Suprapubic skin (tissue), 4 donors: ENCODE measurements around the gene SAMD7. TPM values are rescaled to one million over a fixed set of nuclear protein-coding genes. Genes with fewer than 3 reads are reported as not detected.

ENCODE experiments used
- DNase-seq, 2 donors: peaks; one replicate each; pipeline ENCODE4 v3.0.0-alpha.2; 2019; ENCODE audit warnings: low spot score in 2 of 2
- H3K27ac ChIP-seq: fragments of 200-600 bp; sonication (generic); one replicate; pipeline ENCODE4 v1.5.1; 2019
- H3K27me3 ChIP-seq: fragments of 200-600 bp; sonication (generic); one replicate; pipeline ENCODE4 v1.5.1; 2019
- H3K36me3 ChIP-seq: fragments of 200-600 bp; sonication (generic); one replicate; pipeline ENCODE4 v1.5.1; 2019
- H3K4me1 ChIP-seq: fragments of 200-600 bp; sonication (generic); one replicate; pipeline ENCODE4 v1.5.1; 2019
- H3K4me3 ChIP-seq: fragments of 200-600 bp; sonication (generic); one replicate; pipeline ENCODE4 v1.5.1; 2019; ENCODE audit warnings: mild to moderate bottlenecking
- H3K9me3 ChIP-seq: fragments of 200-600 bp; sonication (generic); one replicate; pipeline ENCODE4 v1.5.1; 2019
- EP300 ChIP-seq: sonication (generic); formaldehyde crosslinking; IDR thresholded peaks from one replicate; pipeline ENCODE4 v1.6.1; 2017; ENCODE audit warnings: antibody characterized with exemption
- POLR2A ChIP-seq, 2 donors: fragments of 450-650 bp; IDR thresholded peaks; one replicate each; pipeline ENCODE4 v1.6.1; 2017; ENCODE audit warnings: antibody characterized with exemption in 2 of 2, mild to moderate bottlenecking in 2 of 2, moderate library complexity in 2 of 2
- POLR2AphosphoS5 ChIP-seq, 3 donors: sonication (generic); formaldehyde crosslinking; IDR thresholded peaks; one replicate each; pipeline ENCODE4 v1.6.1; 2017; ENCODE audit warnings: antibody characterized with exemption in 3 of 3
- WGBS: methylation state at CpG from one replicate; pipeline ENCODE4 v1.1.5; 2018; 5-methylcytosine and 5-hydroxymethylcytosine counted together
- total RNA-seq, 4 donors: library from RNA; depleted of rRNA; stranded (reverse); fragments of >200 nt; gene quantifications; one replicate each; pipeline ENCODE4 v1.1.0, GENCODE V29; 2016
- TF ChIP-seq, protein P1 (sequence below), 2 donors: fragments of 200-600 bp in 1 of 2; fragments of 450-650 bp in 1 of 2; sonication (generic) in 1 of 2; IDR thresholded peaks; one replicate each; pipeline ENCODE4 v1.5.1; 2016 to 2019; ENCODE audit warnings: antibody characterized with exemption in 2 of 2, mild to moderate bottlenecking in 1 of 2, moderate library complexity in 1 of 2

The SAMD7 gene
- total RNA-seq, 4 donors from 2014 or later, result not detected

DNA sequence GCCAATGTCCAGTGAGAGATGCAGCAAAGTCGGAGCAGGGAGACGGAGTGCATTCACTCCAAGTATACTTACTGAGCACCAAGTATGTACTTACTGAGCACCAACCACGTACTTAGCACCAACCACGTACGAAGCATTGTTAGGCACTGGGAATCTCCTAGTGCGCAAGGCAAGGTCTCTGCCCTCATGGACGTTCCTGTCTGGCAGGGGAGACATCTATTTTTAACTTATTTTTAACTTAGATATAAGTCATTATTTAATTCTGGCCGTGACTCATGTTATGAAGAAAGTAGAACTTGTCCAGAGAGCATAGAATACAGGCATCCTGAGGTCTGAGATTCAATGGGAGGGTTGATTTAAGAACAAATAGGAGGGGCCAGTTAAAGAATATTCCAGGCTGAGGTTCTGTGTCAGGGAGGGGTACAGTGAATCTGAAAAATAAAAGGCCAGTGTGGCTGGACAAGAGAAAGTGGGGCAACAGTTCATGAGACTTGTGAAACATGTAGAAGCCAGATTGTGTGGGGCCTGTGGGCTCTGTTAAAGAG, 32.3 kb upstream of the SAMD7 start:
- DNase-seq, result no peak
- Histone ChIP-seq H3K4me3 (no peak overlapping the region), H3K9me3 (no peaks in the 10 kb centered on the region), H3K27ac (no peak overlapping the region), H3K27me3 (no peaks in the 10 kb centered on the region), H3K36me3 (no peaks in the 10 kb centered on the region), H3K4me1 (no peaks in the 10 kb centered on the region)
- no peak for TF ChIP-seq EP300
- TF ChIP-seq, protein P1, sequence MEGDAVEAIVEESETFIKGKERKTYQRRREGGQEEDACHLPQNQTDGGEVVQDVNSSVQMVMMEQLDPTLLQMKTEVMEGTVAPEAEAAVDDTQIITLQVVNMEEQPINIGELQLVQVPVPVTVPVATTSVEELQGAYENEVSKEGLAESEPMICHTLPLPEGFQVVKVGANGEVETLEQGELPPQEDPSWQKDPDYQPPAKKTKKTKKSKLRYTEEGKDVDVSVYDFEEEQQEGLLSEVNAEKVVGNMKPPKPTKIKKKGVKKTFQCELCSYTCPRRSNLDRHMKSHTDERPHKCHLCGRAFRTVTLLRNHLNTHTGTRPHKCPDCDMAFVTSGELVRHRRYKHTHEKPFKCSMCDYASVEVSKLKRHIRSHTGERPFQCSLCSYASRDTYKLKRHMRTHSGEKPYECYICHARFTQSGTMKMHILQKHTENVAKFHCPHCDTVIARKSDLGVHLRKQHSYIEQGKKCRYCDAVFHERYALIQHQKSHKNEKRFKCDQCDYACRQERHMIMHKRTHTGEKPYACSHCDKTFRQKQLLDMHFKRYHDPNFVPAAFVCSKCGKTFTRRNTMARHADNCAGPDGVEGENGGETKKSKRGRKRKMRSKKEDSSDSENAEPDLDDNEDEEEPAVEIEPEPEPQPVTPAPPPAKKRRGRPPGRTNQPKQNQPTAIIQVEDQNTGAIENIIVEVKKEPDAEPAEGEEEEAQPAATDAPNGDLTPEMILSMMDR (IDR thresholded peaks at IDR 0.05), result no peak
- no peak for TF ChIP-seq POLR2AphosphoS5 (IDR thresholded peaks at IDR 0.05)
- TF ChIP-seq POLR2A (IDR thresholded peaks at IDR 0.05), result no peak
- 83% methylated on average over 8 of the region's 8 CpGs for WGBS

DNA sequence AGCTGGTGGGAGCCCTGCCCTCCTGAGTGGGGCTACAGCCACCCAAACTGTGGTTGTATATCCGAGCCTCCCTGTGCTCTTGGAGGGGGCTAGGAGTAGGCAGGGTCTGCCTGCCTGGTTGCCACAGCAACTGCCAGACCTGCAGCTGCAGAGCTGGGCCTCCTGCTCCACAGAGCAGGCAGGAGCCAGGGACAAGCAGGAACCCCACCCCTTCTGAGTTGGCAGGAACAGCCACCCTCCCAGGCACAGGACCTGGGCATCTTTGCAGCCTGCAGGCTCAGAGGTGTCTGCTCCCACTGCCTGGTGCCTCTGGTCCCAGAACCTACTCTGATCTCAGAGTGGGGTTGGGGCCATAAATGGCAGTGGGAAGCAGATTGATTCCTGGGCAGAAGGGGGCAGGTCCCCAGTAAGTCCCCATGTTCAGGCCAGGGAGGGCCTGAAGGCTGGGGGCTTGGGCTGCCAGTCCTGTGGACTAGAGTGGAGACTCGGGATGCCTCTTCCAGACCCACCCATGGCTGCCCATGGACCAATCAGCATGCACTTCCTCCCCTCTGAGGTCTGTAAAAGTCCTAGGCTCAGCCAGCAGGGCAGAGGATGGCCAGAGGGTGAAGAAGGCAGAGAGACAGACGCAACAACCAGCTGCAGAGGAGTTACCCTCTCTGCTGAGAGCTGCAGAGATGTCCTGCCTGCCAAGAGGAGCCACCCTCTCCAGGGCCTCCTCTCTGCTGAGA, 31.4 kb upstream of the SAMD7 start:
- Histone ChIP-seq H3K4me3 (no peak overlapping the region), H3K4me1 (no peaks in the 10 kb centered on the region), H3K36me3 (no peaks in the 10 kb centered on the region), H3K27me3 (no peaks in the 10 kb centered on the region), H3K27ac (no peak overlapping the region), H3K9me3 (no peaks in the 10 kb centered on the region)
- no peak for DNase-seq
- WGBS, result no CpG with 5 or more reads among the region's 3 CpGs
- TF ChIP-seq, protein P1 (IDR thresholded peaks at IDR 0.05), result no peak
- TF ChIP-seq POLR2AphosphoS5 (IDR thresholded peaks at IDR 0.05) (no peak), EP300 (no peak), POLR2A (IDR thresholded peaks at IDR 0.05) (no peak)

DNA sequence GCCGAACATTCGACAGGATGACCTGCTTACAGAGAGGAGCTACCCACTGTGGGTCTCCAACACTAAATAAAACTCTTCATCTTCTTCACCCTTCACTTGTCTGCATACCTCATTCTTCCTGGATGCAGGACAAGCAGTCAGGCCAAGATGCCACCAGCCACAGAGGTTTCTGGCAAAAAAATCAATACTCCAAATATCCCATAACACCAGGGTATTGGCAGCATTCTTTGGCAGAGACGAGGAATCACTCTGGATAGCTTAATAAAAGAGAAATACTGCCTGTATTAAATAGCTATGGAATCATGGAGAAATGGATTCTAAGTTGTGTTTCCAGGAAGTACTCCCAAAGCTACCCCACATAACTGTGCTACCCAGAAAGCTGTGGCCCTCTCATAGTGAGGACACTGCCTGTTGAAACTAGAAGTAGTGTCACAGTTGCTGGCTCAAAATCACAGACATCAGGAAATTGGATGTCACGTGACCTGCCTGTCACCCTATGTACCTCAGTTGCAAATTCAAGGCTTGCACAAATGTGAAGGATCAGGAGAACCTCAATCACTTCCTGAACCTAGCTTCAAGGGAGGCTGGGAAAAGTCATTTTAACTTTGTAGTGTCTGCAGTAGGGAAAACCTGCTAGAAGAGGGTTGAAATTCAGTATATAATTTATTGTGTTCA, 30.7 kb upstream of the SAMD7 start:
- H3K36me3 ChIP-seq, result no peaks in the 10 kb centered on the region
- H3K27me3 ChIP-seq, result no peaks in the 10 kb centered on the region
- WGBS, result 59% methylated on average over 2 of the region's 4 CpGs
- no peak overlapping the region for H3K4me3 ChIP-seq
- no peak for DNase-seq
- H3K27ac ChIP-seq, result no peak overlapping the region
- no peak for TF ChIP-seq POLR2A (IDR thresholded peaks at IDR 0.05)
- no peak for TF ChIP-seq EP300
- TF ChIP-seq, protein P1 (IDR thresholded peaks at IDR 0.05), result no peak
- no peak for TF ChIP-seq POLR2AphosphoS5 (IDR thresholded peaks at IDR 0.05)
- H3K9me3 ChIP-seq, result no peaks in the 10 kb centered on the region
- no peaks in the 10 kb centered on the region for H3K4me1 ChIP-seq

DNA sequence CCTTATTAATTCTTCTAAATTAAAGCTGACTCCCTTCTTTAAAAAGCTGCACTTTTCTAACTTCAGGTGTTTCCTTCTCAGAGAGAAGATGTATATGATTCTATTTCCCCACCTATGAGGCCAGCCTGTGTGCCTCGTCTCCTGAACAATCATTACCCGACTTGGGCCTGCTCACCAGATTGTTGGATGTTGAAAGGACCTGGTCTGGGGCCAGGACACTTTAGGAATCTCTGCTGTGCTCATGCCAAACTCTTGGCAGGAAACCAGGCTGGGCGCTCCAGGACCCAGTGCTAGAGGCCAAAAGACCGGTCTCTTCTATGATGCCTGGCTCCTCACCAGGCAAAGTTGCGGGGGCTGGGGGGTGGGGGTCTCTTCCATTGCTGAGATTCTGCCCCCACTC, 24.7 kb upstream of the SAMD7 start:
- DNase-seq, result no peak
- Histone ChIP-seq H3K9me3 (no peaks in the 10 kb centered on the region), H3K4me1 (no peaks in the 10 kb centered on the region), H3K4me3 (no peak overlapping the region), H3K27me3 (no peaks in the 10 kb centered on the region), H3K36me3 (no peaks in the 10 kb centered on the region), H3K27ac (no peak overlapping the region)
- 41% methylated on average over 5 of the region's 5 CpGs for WGBS
- TF ChIP-seq POLR2A (IDR thresholded peaks at IDR 0.05) (no peak), EP300 (no peak), POLR2AphosphoS5 (IDR thresholded peaks at IDR 0.05) (no peak)
- TF ChIP-seq, protein P1 (IDR thresholded peaks at IDR 0.05), result no peak

DNA sequence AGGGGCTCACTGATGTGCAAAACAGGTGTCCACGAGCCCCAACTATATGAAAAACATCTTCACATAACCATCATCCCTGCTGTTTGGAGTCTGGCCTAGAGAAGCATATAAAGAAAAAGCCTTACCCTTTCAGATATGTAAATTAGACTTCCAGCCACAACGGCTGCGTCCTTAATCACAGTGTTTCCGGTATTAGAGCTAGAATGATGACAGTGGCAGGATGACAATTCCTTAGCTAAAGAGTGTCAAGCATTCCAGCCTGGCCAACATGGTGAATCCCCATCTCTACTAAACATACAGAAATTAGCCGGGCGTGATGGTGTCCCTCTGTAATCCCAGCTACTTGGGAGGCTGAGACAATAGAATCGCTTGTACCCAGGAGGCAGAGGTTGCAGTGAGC, 19.5 kb upstream of the SAMD7 start:
- TF ChIP-seq EP300 (no peak), POLR2A (IDR thresholded peaks at IDR 0.05) (no peak), POLR2AphosphoS5 (IDR thresholded peaks at IDR 0.05) (no peak)
- TF ChIP-seq, protein P1 (IDR thresholded peaks at IDR 0.05), result no peak
- no peak overlapping the region for H3K4me3 ChIP-seq
- no peaks in the 10 kb centered on the region for H3K27me3 ChIP-seq
- WGBS, result 95% methylated on average over 7 of the region's 7 CpGs
- H3K27ac ChIP-seq, result no peak overlapping the region
- H3K36me3 ChIP-seq, result no peaks in the 10 kb centered on the region
- H3K9me3 ChIP-seq, result no peaks in the 10 kb centered on the region
- no peak for DNase-seq
- H3K4me1 ChIP-seq, result no peaks in the 10 kb centered on the region
